ENCODE results near the gene YAF2.
"Not testable (repeated sequence)": the region's sequence is repeated elsewhere in the genome, so short reads cannot be mapped to it uniquely, and the experiment has no call there.

Gene YAF2

GRCh38 chr12:42260518-42260917, 22.5 kb upstream of the YAF2 start:
- DNase-seq (ENCODE audit: extremely low spot score), result no peak
- CTCF ChIA-PET, result no interaction called here
- POLR2A ChIA-PET, result no interaction called here
- TF ChIP-seq CTCF (IDR thresholded peaks at IDR 0.05; ENCODE audit: control extremely low read depth, extremely low read depth, low read depth, missing control alignments), result no peak

- TF ChIP-seq CTCF (IDR thresholded peaks at IDR 0.05; ENCODE audit: control extremely low read depth, extremely low read depth, low read depth, missing control alignments), result no peak
- ChIA-PET POLR2A (no interaction called here), CTCF (no interaction called here)
- DNase-seq (ENCODE audit: extremely low spot score), result no peak
Measured at GRCh38 chr12:42259699-42260098, 21.7 kb upstream of the YAF2 start.

GRCh38 chr12:42255866-42256261, 17.8 kb upstream of the YAF2 start:
- POLR2A ChIA-PET, result no interaction called here
- no peak for DNase-seq (ENCODE audit: extremely low spot score)
- CTCF ChIA-PET, result interaction anchor here (0.8 to 1.0 kb wide), 3 partner anchors 17 to 76 kb away, joined by 3 to 4 read pairs (median 3); no protein-coding TSS in a partner anchor
- no peak for TF ChIP-seq CTCF (IDR thresholded peaks at IDR 0.05; ENCODE audit: control extremely low read depth, extremely low read depth, low read depth, missing control alignments)

- no peak for DNase-seq (ENCODE audit: extremely low spot score)
- TF ChIP-seq CTCF (IDR thresholded peaks at IDR 0.05; ENCODE audit: control extremely low read depth, extremely low read depth, low read depth, missing control alignments), result no peak
- ChIA-PET POLR2A (no interaction called here), CTCF (no interaction called here)
Measured at GRCh38 chr12:42255221-42255865, 17.3 kb upstream of the YAF2 start.

- DNase-seq (ENCODE audit: extremely low spot score); POLR2A ChIA-PET; CTCF ChIA-PET: not testable (repeated sequence)
Measured at GRCh38 chr12:42252645-42253044, 14.6 kb upstream of the YAF2 start.

GRCh38 chr12:42249033-42249432, 11.0 kb upstream of the YAF2 start:
- POLR2A ChIA-PET; DNase-seq (ENCODE audit: extremely low spot score): not testable (repeated sequence)
- CTCF ChIA-PET, result interaction anchor here (1.6 kb wide), 1 partner anchor 23 kb away, joined by 3 read pairs; no protein-coding TSS in a partner anchor

GRCh38 chr12:42240131-42240750, 2.2 kb upstream of the YAF2 start:
- no peak for DNase-seq (ENCODE audit: extremely low spot score)
- POLR2A ChIA-PET, result no interaction called here
- CTCF ChIA-PET, result interaction anchor here (1.2 to 1.9 kb wide), 3 partner anchors 25 to 112 kb away, joined by 3 to 7 read pairs (median 3); no protein-coding TSS in a partner anchor
- no peak for TF ChIP-seq CTCF (IDR thresholded peaks at IDR 0.05; ENCODE audit: control extremely low read depth, extremely low read depth, low read depth, missing control alignments)
